ENCODE data around the gene VIT. TPM values are rescaled to one million over a fixed set of nuclear protein-coding genes. Genes with fewer than 3 reads are reported as not detected.

The VIT gene
- total and polyA plus RNA-seq, 2 experiments from 2014 or later, result 0.22 to 0.31 TPM

DNA sequence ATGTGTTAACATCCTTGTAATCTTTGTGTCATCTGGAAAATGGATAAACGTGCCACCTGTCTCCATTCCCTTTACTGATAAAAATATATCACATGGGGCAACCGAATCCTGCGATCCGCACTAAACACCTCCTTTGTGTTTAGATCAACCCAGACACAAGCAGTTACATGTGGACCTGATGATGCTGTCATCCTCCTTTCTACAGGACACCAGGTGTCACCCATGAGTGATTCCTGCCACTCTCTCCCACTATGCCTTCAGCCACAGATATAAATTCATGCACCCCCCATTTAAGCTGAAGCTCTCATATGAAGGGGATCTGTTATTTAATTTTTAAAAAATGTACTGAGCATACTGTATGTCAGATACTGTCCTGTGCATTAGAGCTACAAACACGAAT is 81.3 kb downstream of the VIT start:
- 78 to 81% methylated on average over 5 of the region's 5 CpGs for WGBS, 2 experiments (ENCODE audit: low coverage in 1 of 2, low lambda C conversion rate in 2 of 2, missing lambda C conversion rate in 2 of 2)
- no peak overlapping the region for H3K4me2 ChIP-seq (ENCODE audit: unreplicated experiment)
- TF ChIP-seq EZH2phosphoT487 (IDR thresholded peaks at IDR 0.05; ENCODE audit: insufficient read depth, low read depth) (no peak), EZH2 (IDR thresholded peaks at IDR 0.05; ENCODE audit: insufficient read depth, poor library complexity, severe bottlenecking) (no peak)

DNA sequence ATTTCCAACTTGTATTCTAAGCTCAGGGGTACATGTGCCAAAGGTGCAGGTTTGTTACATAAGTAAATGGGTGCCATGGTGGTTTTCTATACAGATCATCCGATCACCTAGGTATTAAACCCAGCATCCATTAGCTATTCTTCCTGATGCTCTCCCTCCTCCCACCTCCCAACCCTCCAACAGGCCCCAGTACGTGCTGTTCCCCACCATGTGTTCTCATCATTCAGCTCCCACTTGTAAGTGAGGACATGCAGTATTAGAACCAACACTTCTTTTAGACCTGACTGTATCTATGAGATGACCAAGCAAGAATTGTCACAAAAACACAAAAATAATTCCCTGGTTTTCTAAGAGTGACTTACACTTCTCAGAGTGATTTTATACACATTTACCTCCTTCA is 83.0 kb downstream of the VIT start:
- peak overlapping the region; percentile 90; the same call in 1 of the 2 replicates for H2AFZ ChIP-seq
- H3K36me3 ChIP-seq (ENCODE audit: low read depth), result no peaks in the 10 kb centered on the region
- WGBS, 2 experiments (ENCODE audit: low coverage in 1 of 2, low lambda C conversion rate in 2 of 2, missing lambda C conversion rate in 2 of 2), result 93 to 100% methylated on average over 2 of the region's 2 CpGs
- TF ChIP-seq EZH2 (IDR thresholded peaks at IDR 0.05; ENCODE audit: insufficient read depth, poor library complexity, severe bottlenecking), result no peak
- no peak for TF ChIP-seq EZH2phosphoT487 (IDR thresholded peaks at IDR 0.05; ENCODE audit: insufficient read depth, low read depth)
- no peaks in the 10 kb centered on the region for H3F3A ChIP-seq (ENCODE audit: insufficient read depth)
- H3K27ac ChIP-seq, result no peak overlapping the region
- no peaks in the 10 kb centered on the region for H3K9me3 ChIP-seq (ENCODE audit: low read depth)
- no peaks in the 10 kb centered on the region for H3K27me3 ChIP-seq (replicated peaks; ENCODE audit: insufficient read depth)
- no peak overlapping the region for H3K9ac ChIP-seq
- H4K20me1 ChIP-seq (ENCODE audit: insufficient read depth), result no peaks in the 10 kb centered on the region
- H3K4me2 ChIP-seq (ENCODE audit: unreplicated experiment), result no peak overlapping the region
- no peak overlapping the region for H3K4me3 ChIP-seq
- in situ Hi-C loops (cut with MboI), result loop anchor here (25.0 kb wide), 1 partner anchor 217 kb away; no protein-coding TSS in a partner anchor
- H3K9me2 ChIP-seq (ENCODE audit: insufficient read depth), result no peaks in the 10 kb centered on the region
- H3K79me2 ChIP-seq (ENCODE audit: insufficient read depth), result no peaks in the 10 kb centered on the region
- peaks cover 8% of the 10 kb centered on the region; the same call in 1 of the 2 replicates for H3K4me1 ChIP-seq (ENCODE audit: insufficient read depth)
- no peak for DNase-seq

More for the DNA sequence above, 81.3 kb downstream of the VIT start:
- no peaks in the 10 kb centered on the region for H3K36me3 ChIP-seq (ENCODE audit: low read depth)
- no peaks in the 10 kb centered on the region for H3K27me3 ChIP-seq (replicated peaks; ENCODE audit: insufficient read depth)
- H3K27ac ChIP-seq, result no peak overlapping the region
- in situ Hi-C loops (cut with MboI), result loop anchor here (25.0 kb wide), 1 partner anchor 215 kb away; no protein-coding TSS in a partner anchor
- peaks cover 8% of the 10 kb centered on the region; the same call in 1 of the 2 replicates for H3K4me1 ChIP-seq (ENCODE audit: insufficient read depth)
- no peak overlapping the region for H3K9ac ChIP-seq
- no peak for DNase-seq
- no peaks in the 10 kb centered on the region for H4K20me1 ChIP-seq (ENCODE audit: insufficient read depth)
- no peaks in the 10 kb centered on the region for H3K9me2 ChIP-seq (ENCODE audit: insufficient read depth)
- H3K4me3 ChIP-seq, result no peak overlapping the region
- H3F3A ChIP-seq (ENCODE audit: insufficient read depth), result no peaks in the 10 kb centered on the region
- no peaks in the 10 kb centered on the region for H3K79me2 ChIP-seq (ENCODE audit: insufficient read depth)
- H3K9me3 ChIP-seq (ENCODE audit: low read depth), result no peaks in the 10 kb centered on the region
- no peak overlapping the region for H2AFZ ChIP-seq

DNA sequence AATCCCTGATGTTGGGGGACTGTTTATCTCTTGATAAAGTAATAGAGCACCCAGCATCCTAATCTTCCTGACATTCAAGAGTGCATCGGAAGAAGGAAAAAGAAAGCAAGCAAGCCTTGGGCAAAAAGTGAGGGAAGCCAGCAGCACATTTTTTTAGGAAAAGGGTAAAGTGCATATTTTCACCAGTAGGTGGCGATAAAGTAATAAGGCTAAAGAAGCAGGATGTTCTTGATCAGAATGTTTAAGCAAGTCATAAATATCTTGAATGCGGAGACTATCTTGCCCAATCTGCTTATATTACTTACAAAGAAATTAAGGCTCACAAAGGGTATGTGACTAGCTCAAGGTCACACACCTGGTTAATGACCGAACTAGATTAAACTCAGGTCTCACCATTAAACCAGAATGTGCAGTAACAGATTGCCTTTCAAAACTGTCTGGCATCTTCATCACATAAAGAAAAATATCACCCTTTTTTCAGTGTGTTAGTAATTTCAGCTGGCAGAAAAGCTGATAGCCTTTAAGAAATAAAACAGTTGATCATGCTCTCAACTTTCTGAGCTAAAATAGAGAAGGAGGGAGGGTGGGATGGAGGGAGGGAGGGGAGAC is 83.8 kb downstream of the VIT start:
- 9 to 13% methylated on average over 4 of the region's 4 CpGs for WGBS, 2 experiments (ENCODE audit: low coverage in 1 of 2, low lambda C conversion rate in 2 of 2, missing lambda C conversion rate in 2 of 2)
- Histone ChIP-seq H3K4me1 (ENCODE audit: insufficient read depth) (peaks cover 8% of the 10 kb centered on the region; the same call in 1 of the 2 replicates), H3K9me2 (ENCODE audit: insufficient read depth) (no peaks in the 10 kb centered on the region), H3K4me2 (ENCODE audit: unreplicated experiment) (peak overlapping the region; percentile 75), H3F3A (ENCODE audit: insufficient read depth) (no peaks in the 10 kb centered on the region), H3K4me3 (peak overlapping the region; percentile 62), H3K9ac (peak overlapping the region; percentile 47), H2AFZ (peak overlapping the region; percentile 90), H3K36me3 (ENCODE audit: low read depth) (no peaks in the 10 kb centered on the region), H3K9me3 (ENCODE audit: low read depth) (no peaks in the 10 kb centered on the region), H3K79me2 (ENCODE audit: insufficient read depth) (no peaks in the 10 kb centered on the region), H4K20me1 (ENCODE audit: insufficient read depth) (no peaks in the 10 kb centered on the region), H3K27ac (no peak overlapping the region), H3K27me3 (replicated peaks; ENCODE audit: insufficient read depth) (no peaks in the 10 kb centered on the region)
- DNase-seq, result peak; percentile 69
- in situ Hi-C loops (cut with MboI), result loop anchor here (25.0 kb wide), 1 partner anchor 218 kb away; no protein-coding TSS in a partner anchor
- TF ChIP-seq EZH2phosphoT487 (IDR thresholded peaks at IDR 0.05; ENCODE audit: insufficient read depth, low read depth), result no peak
- TF ChIP-seq EZH2 (IDR thresholded peaks at IDR 0.05; ENCODE audit: insufficient read depth, poor library complexity, severe bottlenecking), result no peak

DNA sequence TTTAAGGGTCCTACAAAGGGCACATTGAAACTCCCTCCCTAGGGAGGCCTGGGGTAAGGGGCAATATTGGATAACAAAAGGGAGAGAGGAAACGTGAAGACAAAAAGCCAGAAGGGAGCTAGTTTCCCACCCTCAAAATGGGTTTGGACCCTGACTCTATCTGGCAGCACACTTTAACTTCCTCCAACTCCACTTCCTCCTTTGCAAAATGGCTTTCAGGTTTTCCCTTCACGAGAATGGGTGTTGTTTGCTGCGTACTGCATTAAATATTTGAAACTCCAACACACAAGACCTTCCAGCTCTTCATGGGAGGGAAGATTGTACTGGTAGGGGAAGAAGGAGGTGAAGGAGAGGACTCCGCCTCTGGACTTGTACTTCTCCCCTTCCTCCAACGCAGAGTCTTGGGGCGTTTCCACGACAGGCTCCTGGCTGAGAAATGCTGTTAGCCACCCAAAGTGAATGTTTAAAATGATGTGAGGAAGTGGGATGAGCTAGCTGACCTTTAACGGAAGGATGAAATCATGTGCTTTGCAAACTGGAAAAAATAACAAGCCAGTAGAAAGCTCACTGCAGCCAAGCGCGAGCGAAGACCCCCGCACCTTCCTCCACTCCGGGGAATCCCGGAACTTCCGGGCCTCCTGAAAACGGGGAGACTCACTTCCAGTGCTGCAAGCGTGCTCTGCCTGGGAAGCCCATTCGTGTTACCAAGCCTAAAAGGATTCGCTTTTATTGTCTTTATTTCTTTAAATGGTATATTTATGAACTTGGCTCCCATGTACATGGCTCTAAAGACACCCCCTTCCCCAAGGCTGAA is 85.6 kb downstream of the VIT start:
- Histone ChIP-seq H2AFZ (peak overlapping the region; percentile 70), H3K36me3 (ENCODE audit: low read depth) (no peaks in the 10 kb centered on the region), H3K9ac (no peak overlapping the region), H3K9me2 (ENCODE audit: insufficient read depth) (no peaks in the 10 kb centered on the region), H3K27me3 (replicated peaks; ENCODE audit: insufficient read depth) (no peaks in the 10 kb centered on the region), H3K27ac (no peak overlapping the region), H3K79me2 (ENCODE audit: insufficient read depth) (no peaks in the 10 kb centered on the region), H3F3A (ENCODE audit: insufficient read depth) (no peaks in the 10 kb centered on the region), H3K4me1 (ENCODE audit: insufficient read depth) (peaks cover 8% of the 10 kb centered on the region; the same call in 1 of the 2 replicates), H4K20me1 (ENCODE audit: insufficient read depth) (no peaks in the 10 kb centered on the region), H3K4me2 (ENCODE audit: unreplicated experiment) (no peak overlapping the region), H3K9me3 (ENCODE audit: low read depth) (no peaks in the 10 kb centered on the region), H3K4me3 (no peak overlapping the region)
- no peak for TF ChIP-seq EZH2 (IDR thresholded peaks at IDR 0.05; ENCODE audit: insufficient read depth, poor library complexity, severe bottlenecking)
- no peak for TF ChIP-seq EZH2phosphoT487 (IDR thresholded peaks at IDR 0.05; ENCODE audit: insufficient read depth, low read depth)
- in situ Hi-C loops (cut with MboI), result loop anchor here (25.0 kb wide), 1 partner anchor 220 kb away; no protein-coding TSS in a partner anchor
- no peak for DNase-seq
- 62 to 68% methylated on average over 19 of the region's 19 CpGs for WGBS, 2 experiments (ENCODE audit: low coverage in 1 of 2, low lambda C conversion rate in 2 of 2, missing lambda C conversion rate in 2 of 2)

All from GM23248 (cell line).